Activated gamma-delta T cell (primary cell): ENCODE data around the gene EN2.

Experiments
- DNase-seq: peaks from one replicate; lab custom pipeline; 2025; lab: John Stamatoyannopoulos, UW

The EN2 gene

GRCh38 chr7:155464183-155464582 lies 6.3 kb downstream of the EN2 start:
- DNase-seq = no peak

DNA sequence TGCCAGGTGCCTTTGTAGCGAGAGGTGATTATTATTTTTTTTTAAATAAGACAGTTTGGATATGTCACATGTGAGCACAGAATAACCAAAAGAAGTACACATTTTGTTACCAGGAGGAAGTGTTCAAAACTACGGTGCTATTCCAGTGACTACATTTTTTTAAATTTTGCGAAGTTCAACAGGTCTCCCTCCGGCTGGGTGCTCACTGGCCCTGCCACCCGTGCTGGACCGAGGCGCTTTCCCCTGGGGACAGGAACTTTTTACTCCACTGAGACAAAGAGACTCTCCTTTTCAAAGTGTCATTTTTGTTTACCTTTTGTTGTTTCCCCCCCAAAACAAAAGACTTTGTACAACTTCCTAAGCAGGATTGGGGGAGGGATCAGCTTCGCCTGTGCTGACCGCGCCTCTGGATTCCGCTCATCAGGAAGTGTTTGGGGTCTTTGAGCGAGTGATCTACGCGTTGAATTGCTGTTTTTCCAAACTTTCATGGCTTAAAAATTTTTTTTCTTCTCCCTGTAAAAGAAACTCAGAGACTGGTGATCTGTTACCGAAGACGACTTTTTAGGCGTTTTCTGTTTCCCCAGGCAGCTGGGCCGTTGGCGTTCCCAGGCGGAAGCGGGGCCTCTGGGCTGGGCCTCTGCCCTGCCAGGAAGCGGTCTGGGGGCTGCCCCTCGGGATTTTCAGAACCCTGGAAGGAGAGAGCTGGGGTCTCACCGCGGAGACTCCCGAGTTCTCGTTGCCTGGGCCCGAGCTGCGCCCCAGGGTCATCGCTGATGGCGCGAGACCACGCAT lies 7.2 kb downstream of the EN2 start:
- DNase-seq = no peak

- no peak for DNase-seq
Measured at GRCh38 chr7:155465761-155466141, 7.8 kb downstream of the EN2 start.

DNA sequence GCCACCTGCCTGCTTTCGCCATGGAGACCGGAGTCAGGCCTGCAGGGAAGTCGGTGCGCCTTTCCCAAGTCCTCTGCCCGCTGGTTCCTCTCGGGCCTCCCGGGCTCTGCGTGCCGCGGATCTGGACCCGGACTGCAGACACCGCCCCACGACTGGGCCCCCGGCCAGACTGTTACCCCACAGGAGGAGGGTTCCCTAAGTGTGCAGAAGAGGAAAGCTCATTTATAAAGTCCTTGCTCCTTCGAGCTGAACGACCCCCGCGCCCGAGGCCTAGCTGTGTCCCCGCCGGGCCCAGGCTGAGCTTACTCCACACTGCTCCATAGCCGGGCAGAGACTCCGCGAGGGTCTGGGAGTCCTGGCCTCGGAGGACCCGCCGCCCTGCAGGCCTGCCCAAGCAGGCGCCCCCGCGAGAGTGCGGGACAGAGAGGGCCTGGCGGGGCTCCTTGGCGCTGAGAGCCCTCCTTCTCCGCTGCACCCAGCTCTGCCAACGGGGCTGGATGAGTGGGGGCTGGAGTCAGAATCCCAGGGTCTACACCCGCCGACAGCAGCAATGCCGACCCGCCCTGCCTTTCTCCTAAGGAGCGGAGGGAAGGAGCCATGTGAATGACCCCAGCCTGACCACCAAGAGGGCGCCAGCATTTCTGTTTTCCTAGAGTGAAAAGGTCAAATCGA lies 8.3 kb downstream of the EN2 start:
- no peak for DNase-seq

DNA sequence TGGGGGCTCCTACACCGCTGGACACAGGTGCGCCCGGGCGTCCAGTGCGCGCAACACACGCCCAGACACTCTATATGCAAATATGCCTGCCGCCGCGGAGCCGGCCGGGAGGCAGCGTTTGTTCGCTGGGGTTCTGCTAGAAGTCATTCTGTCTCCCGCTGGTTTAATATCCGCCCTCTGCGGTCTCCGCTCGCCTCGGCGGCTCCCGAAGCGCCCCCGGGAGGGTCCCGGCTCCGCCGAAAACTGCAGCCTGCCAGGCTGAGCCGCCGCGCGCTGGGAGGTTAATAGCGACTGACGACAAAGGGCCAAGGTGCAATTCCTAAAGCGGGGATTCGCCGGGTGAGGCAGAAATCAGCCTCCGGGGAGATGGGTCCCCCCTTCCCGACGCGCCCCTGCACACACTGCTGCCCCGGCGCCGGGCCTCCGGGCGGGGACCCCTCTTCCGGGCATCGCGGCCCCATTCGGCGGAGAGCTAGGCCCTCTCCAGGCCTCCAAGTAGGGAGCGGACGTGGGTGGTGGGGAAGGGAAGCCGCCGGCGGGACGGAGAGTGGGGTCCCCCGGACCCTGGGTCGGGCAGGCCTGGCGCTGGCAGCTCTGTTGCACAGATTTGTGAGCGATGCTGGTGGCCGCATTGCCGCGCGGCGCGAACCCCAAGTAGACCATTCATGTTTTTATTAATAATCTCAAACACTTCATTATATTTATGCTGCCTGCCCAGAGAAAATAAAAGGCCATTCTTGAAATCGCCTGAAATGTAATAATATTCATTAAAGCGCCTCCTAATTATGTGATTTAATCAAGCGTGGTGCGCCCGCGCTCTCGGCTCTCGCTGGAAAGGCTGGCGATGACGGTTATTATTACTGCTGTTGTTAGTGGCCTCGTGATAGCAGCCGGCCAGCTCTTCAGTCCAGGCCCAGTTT lies 9.1 kb downstream of the EN2 start:
- DNase-seq = no peak

- DNase-seq = no peak
Measured at GRCh38 chr7:155467846-155468784, 10.2 kb downstream of the EN2 start.

- no peak for DNase-seq
Measured at GRCh38 chr7:155468785-155469148, 10.8 kb downstream of the EN2 start.

DNA sequence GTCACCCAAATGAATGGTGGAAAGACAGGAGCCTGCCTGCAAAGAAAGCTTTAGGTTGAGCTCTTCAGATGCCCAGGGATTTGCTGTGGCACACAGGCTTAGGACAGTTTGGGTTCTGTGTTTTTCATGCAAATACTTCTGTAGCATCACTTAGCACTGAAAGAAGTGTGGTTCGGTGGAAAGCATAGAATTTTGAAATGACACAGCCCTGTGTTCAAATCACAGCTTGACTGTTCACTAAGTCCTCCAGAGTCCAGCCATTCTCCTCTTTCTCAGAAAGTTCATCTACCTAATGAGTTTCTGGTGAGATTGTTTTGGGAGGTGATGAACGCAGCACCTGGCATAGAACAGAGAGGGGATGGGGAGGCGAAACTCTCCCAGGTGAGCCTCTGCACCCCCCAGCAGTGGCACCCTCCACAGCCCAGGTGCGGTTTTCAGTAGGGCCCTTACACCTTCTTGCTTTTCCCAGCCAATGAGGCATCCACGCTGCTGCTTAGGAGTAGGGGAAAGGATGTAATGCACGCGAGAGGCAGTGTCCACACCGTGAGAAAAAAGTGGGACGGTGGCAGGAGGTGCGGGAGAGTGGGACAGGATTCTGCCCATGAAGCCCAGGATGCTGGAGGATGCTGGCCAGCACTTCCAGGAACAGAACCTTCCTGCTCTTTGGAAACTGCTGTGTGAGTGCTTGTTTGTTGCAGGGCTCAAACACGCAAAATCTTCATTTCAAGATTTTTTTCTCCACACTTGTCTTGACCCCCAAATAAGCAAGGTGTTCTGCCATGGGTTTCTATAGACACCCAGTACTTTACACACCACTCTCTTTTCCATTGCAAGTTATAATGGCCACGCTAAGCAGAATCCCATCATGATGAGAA lies 11.6 kb downstream of the EN2 start:
- no peak for DNase-seq

GRCh38 chr7:155470186-155470487 lies 12.2 kb downstream of the EN2 start:
- DNase-seq = no peak

- no peak for DNase-seq
Measured at GRCh38 chr7:155470686-155471638, 13.0 kb downstream of the EN2 start.

DNA sequence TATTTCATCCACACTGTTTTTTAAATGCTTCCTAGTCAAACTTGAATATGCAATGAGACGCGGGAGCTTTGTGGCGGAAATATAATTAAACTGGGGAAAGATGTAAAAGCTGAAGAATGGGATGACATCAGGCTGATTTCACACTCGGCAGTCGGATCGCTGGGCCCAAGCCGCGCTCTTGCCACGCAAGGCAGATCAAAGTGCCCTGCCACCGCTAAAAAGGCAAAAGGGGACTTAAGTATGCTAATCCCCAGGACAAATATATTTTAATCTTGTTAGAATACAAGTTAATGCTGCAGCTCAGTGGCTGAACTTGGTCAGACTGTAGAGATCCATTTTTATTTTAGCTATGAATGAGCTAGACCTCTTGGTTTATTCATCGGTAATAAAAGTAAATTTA lies 13.8 kb downstream of the EN2 start:
- no peak for DNase-seq

- no peak for DNase-seq
Measured at GRCh38 chr7:155477476-155477875, 19.5 kb downstream of the EN2 start.

DNA sequence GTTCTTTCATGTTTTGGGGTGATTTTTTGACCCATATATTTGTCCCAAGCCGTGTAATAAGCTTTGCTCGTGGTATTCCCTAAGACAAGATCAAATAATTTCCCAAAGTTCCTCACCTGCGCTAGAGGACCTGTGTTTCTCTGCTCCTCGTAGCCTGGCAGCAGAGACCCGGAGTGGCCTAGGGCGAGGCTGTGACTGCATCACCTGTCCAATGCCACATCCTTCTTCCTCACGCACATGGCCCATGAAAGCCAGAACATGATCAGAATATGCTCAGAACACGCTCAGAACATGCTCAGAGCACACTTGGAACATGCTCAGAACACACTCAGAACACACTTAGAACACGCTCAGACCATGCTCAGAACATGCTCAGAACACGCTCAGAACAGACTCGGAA lies 23.8 kb downstream of the EN2 start:
- DNase-seq = no peak

GRCh38 chr7:155482511-155483183 lies 24.7 kb downstream of the EN2 start:
- no peak for DNase-seq

- DNase-seq = no peak
Measured at GRCh38 chr7:155483245-155483644, 25.3 kb downstream of the EN2 start.

DNA sequence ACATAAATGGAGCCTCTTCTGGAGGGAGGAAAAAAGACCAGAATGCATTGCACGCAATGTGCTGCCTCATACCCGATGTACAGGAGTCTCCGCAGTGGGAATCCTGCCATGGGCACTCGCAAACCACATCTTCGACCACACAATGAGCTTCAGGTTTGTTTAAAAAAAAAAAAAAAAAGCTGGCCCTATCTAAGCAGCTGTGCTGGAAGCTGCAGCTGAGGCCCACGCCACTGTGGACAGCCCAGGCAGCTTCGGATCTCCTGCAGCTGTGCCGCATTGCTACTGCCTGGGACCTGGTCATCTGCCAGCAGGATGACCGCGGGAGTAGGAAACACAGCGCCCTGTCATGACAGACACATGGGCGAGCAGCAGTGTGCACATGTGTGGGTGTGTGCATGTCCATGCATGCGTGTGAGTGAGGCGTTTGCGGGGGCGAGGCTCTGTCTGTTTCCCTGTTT lies 26.0 kb downstream of the EN2 start:
- no peak for DNase-seq

DNA sequence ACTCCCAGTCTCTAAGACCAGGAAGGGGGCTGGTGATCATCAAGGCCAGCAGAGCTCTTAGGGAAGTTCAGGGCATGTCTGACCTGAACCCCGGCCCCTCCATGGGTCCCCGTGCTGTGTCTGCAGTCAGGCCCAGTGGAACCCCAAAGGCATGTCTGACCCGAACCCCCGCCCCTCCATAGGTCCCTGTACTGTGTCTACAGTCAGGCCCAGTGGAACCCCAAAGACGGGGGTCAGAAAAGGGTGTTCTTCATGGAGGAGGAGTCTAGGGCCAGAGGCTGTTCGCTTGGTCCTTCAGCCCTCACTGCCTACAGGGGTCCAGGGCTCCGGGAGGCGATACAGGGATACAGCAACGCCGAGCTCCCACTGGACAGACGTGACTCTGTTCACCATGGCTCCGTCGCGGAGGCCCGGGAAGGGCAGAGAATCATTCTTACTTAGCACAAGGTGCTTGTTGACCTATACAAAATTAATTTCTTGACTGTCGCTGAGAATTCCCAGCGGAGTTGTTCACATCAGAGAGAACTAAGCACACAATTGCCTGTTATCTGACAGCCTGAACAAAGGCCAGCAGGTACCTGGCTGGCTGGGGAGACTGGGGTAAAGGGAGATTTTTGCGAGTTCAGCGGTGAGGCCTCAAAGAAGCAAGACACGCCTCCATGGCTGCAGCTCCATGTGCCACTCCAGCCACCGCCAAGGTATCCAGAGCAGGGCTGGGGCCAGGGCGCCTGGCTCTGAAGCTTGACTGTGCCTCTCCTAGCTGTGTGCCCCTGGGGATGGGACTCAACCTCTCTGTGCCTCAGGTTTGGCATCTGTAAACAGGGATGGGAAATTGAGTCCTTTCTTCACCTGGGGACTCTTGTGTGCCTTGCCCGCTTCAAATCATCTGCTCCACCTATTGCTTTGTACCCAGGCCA lies 26.8 kb downstream of the EN2 start:
- DNase-seq = no peak
